Cardiac muscle cell (in vitro differentiated cells and primary cell): ENCODE measurements around the gene TRAPPC10. TPM values are rescaled to one million over a fixed set of nuclear protein-coding genes. Genes with fewer than 3 reads are reported as not detected.

Experiments used
- DNase-seq, 2 donors: peaks; one replicate each; pipeline versions ENCODE4 v3.0.0 to v3.0.0-alpha.2; 2010 to 2017; ENCODE audit warnings: low read depth in 1 of 2, low spot score in 1 of 2
- H3K27ac ChIP-seq: fragments of 200-600 bp; sonication (generic); 2 replicates; pipeline ENCODE4 v1.5.1; 2016
- H3K27me3 ChIP-seq: fragments of 200-600 bp; sonication (generic); 2 replicates; pipeline ENCODE4 v1.6.0; 2016; ENCODE audit warnings: control low read depth
- H3K36me3 ChIP-seq: fragments of 200-600 bp; sonication (generic); 2 replicates; pipeline ENCODE4 v1.5.1; 2016; ENCODE audit warnings: control low read depth
- H3K4me1 ChIP-seq: fragments of 200-600 bp; sonication (generic); 2 replicates; pipeline ENCODE4 v1.8.1; 2017; ENCODE audit warnings: low read depth, mild to moderate bottlenecking, mixed run types
- H3K4me3 ChIP-seq: fragments of 200-600 bp; sonication (generic); 2 replicates; pipeline ENCODE4 v1.5.1; 2016; ENCODE audit warnings: mild to moderate bottlenecking
- H3K9me3 ChIP-seq: fragments of 200-600 bp; sonication (generic); 2 replicates; pipeline ENCODE4 v1.5.1; 2017; ENCODE audit warnings: low read depth, mild to moderate bottlenecking, control low read depth
- polyA plus RNA-seq: library from polyadenylated mRNA; unstranded; fragments of >200 nt; fragmentation: Nextera tagmentation; extraction: Ambion mirVana; gene quantifications from 2 replicates; pipeline ENCODE4 v1.2.1, GENCODE V29; 2016
- total RNA-seq: library from RNA; depleted of rRNA; stranded (reverse); fragments of >200 nt; gene quantifications from 2 replicates; pipeline ENCODE4 v1.2.3, GENCODE V29; 2016
- TF ChIP-seq, protein P1 (sequence below): IDR thresholded peaks from 2 replicates; pipeline ENCODE4 v1.5.1; 2012; ENCODE audit warnings: low read depth, mild to moderate bottlenecking, low read length

The TRAPPC10 gene
- total and polyA plus RNA-seq, 2 experiments from 2014 or later: 6.5 to 12.6 TPM

DNA sequence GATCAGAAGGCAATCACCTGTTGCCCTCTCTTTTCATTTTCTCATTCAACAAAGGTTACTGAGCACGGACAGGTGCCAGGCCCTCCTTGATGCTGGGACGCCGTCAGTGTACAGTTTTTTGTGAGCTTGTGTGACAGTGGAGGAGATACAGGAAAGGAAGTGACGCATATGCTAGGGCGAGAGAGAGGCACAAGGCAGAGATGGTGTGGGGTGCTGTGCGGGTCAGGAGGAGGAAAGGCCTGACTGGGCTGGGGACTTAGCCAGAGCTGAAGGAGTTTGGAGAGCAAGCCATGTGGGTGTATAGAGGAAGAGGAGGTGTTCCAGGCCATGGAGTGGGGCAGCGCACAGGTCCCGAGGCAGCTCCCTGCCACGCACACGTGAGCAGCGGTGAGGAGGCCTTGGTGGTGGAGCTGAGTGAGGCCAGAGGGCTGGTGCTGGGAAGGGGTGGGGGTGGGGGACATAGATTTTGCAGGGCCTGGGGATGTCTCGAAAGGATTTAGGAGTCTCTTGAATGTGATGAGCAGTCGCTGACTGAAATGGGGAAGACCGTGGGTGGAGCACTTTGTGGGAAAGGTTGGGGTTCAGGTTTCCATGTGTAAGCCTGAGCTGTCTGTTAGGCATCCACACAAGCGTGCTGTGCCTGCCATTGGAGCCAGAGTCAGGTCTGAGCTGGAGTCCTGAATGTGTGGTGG lies 46.0 kb downstream of the TRAPPC10 start:
- TF ChIP-seq, protein P1, sequence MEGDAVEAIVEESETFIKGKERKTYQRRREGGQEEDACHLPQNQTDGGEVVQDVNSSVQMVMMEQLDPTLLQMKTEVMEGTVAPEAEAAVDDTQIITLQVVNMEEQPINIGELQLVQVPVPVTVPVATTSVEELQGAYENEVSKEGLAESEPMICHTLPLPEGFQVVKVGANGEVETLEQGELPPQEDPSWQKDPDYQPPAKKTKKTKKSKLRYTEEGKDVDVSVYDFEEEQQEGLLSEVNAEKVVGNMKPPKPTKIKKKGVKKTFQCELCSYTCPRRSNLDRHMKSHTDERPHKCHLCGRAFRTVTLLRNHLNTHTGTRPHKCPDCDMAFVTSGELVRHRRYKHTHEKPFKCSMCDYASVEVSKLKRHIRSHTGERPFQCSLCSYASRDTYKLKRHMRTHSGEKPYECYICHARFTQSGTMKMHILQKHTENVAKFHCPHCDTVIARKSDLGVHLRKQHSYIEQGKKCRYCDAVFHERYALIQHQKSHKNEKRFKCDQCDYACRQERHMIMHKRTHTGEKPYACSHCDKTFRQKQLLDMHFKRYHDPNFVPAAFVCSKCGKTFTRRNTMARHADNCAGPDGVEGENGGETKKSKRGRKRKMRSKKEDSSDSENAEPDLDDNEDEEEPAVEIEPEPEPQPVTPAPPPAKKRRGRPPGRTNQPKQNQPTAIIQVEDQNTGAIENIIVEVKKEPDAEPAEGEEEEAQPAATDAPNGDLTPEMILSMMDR: no peak
- no peak for DNase-seq
- Histone ChIP-seq H3K27me3 (no peaks in the 10 kb centered on the region), H3K9me3 (no peaks in the 10 kb centered on the region), H3K4me1 (no peaks in the 10 kb centered on the region), H3K36me3 (peaks cover 6% of the 10 kb centered on the region), H3K27ac (no peak overlapping the region), H3K4me3 (no peak overlapping the region)

DNA sequence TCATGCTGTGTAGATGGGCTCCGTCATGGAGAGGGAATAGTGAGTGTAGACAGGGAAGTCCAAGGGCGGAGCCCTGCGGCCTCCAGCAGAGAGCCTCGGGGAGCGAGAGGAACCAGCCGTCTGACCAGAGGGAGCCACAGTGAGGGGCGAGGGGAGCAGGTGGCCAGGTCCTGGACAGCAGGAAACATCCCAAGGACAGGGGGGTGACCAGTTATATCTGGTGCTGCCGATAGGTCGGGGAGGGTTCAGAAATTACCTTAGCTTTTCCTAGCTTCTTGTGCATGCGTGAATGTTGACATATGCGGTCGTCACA lies 46.5 kb downstream of the TRAPPC10 start:
- H3K27ac ChIP-seq: no peak overlapping the region
- no peak overlapping the region for H3K4me3 ChIP-seq
- TF ChIP-seq, protein P1: no peak
- DNase-seq: no peak
- H3K4me1 ChIP-seq: no peaks in the 10 kb centered on the region
- no peaks in the 10 kb centered on the region for H3K9me3 ChIP-seq
- peaks cover 6% of the 10 kb centered on the region for H3K36me3 ChIP-seq
- H3K27me3 ChIP-seq: no peaks in the 10 kb centered on the region

DNA sequence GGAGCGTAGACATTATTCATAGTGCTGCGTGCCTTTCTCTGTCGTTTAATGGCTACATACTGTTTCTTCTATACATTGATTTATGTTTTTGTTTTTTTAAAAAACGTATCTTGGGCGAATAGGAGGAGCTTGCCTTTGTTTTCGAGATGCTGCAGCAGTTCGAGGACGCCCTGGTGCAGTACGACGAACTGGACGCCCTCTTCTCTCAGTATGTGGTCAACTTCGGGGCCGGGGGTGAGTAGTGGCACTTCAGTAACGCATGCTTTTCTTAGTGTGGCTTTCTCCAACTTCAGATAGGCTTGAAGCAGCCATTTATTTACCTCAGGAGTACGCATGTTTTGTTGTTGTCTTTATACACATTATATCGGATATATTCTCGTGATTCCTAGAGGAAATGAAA lies 46.9 kb downstream of the TRAPPC10 start:
- Histone ChIP-seq H3K4me3 (no peak overlapping the region), H3K4me1 (no peaks in the 10 kb centered on the region), H3K27me3 (no peaks in the 10 kb centered on the region), H3K36me3 (peaks cover 6% of the 10 kb centered on the region), H3K27ac (no peak overlapping the region), H3K9me3 (no peaks in the 10 kb centered on the region)
- DNase-seq: no peak
- TF ChIP-seq, protein P1: no peak

DNA sequence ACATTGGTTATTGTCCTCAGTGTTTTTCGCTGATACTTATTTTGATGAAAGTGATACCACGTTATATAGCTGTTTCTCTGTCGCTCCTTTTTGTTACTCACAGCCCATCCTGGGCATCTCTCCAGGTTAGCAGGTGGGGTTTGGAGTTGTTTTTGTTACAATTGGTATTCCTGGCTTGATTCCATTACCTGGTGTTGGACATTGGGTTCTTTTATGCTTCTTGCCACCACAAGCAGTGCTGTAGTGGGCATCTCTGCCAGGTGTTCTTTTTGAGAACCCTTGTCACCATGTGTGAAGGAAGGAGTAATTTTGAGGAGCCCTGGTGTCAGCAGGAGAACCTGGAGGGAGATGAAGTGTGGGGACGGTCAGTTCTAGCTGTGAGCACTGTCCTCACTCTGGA lies 47.6 kb downstream of the TRAPPC10 start:
- H3K36me3 ChIP-seq: peaks cover 6% of the 10 kb centered on the region
- H3K27ac ChIP-seq: no peak overlapping the region
- TF ChIP-seq, protein P1: no peak
- no peaks in the 10 kb centered on the region for H3K4me1 ChIP-seq
- no peaks in the 10 kb centered on the region for H3K27me3 ChIP-seq
- no peaks in the 10 kb centered on the region for H3K9me3 ChIP-seq
- DNase-seq: no peak
- no peak overlapping the region for H3K4me3 ChIP-seq

DNA sequence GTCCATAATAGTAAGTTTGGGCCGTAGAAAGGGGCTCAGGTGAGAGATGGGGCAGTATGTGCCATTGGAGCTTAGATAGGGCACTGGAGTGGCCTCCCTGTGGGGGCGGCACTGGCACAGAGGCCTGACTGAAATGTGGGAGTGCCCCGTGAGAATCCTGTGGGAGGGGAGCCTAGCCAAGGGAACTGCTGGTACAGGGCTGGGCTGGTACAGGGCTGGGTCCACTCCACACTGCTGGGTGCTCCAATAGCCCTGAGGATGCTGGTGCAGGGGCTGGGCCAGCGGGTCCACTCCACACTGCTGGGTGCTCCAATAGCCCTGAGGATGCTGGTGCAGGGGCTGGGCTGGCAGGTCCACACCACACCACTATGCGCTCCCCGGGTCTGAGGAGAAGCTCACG lies 50.3 kb downstream of the TRAPPC10 start:
- Histone ChIP-seq H3K27me3 (no peaks in the 10 kb centered on the region), H3K9me3 (no peaks in the 10 kb centered on the region), H3K27ac (no peak overlapping the region), H3K4me1 (no peaks in the 10 kb centered on the region), H3K4me3 (no peak overlapping the region), H3K36me3 (peaks cover 2% of the 10 kb centered on the region)
- TF ChIP-seq, protein P1: no peak
- no peak for DNase-seq
